DMS114 treated with DMSO at 0.1 percent for 48 hours (cell line): ENCODE data around the gene KRTAP5-3.
"Not testable (repeated sequence)": the region's sequence is repeated elsewhere in the genome, so short reads cannot be mapped to it uniquely, and the experiment has no call there.

ENCODE experiments used
- DNase-seq: peaks from one replicate; lab custom pipeline; 2025; ENCODE audit not compliant: unreplicated experiment; lab: John Stamatoyannopoulos, UW

KRTAP5-3 gene

DNA sequence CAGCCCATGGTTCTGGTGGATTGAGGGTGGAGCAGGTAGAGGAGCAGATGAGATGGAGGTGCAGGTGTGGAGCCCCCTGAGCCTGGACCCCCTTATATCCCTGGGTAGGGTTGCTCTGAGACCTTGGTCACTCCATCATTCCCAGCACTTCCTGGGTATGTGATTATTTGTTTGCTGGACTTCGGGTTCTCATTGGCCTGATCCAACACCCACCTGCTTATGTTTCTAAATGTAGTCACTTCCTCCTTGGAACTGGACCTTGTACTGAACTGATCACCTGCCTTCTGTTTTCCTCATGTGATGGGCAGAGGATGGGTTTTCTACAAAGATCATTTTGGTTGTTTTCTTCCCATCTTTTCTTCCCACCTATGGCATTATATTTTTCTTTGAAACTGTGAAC lies 13.8 kb upstream of the KRTAP5-3 start, which contains the start of gene KRTAP5-4:
Gene KRTAP5-4, minus strand, starts transcription at position 53 of the 400 bp plus-strand sequence. Its CDS starts 45 bp downstream, at position 8.
- DNase-seq = no peak

DNA sequence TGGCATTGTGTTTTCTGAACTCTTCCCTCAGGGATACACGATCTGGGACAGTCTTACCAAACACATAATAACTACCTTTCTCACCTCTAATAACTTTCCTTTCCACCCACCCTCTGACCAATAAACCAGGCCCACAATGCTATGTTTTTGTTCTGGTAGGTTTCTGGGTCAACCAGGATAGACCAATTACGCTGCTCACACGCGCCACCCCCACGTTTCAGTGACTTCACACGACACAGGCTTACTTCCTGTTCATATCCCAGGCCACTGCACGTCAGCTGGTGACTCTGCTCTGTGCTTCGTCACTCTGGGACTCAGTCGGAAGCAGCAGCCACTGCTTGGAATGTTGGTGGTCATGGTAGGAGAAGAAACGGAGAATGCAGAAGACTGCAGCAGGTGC lies 11.2 kb upstream of the KRTAP5-3 start:
- DNase-seq = no peak

DNA sequence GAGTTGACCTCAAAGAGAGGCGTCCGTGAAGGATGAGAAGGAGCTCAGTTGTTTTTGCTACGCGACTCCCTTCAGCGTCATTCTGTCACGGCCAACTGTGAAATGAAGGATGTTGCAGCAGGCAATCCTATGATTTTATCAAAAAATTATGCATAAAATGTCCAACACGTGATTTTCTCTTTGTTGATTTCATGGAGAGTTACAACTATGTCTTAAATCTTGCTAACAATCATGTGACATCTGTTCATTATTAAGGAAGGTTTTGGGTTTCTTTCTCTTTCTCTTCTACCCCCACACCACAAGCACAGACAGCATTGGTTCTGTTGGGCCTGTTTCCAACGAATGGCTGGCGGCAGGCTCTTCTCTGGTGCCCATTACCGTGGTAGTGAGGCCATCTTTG lies 10.0 kb upstream of the KRTAP5-3 start:
- DNase-seq = no peak

DNA sequence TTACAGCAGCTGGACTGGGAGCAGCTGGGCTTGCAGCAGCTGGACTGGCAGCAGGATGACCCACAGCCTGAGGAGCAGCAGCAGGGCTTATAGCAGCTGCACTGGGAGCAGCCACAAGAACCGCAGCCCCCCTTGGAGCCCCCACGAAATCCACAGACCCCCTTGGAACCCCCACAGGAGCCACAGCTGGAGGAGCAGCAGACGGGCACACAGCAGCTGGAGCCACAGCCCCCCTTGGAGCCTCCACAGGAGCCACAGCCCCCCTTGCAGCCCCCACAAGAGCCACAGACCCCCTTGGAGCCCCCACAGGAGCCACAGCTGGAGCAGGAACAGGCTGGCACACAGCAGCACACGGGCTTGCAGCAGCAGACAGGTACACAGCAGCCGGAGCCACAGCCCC lies 362 bp downstream of the KRTAP5-3 start:
- not testable (repeated sequence) for DNase-seq

DNA sequence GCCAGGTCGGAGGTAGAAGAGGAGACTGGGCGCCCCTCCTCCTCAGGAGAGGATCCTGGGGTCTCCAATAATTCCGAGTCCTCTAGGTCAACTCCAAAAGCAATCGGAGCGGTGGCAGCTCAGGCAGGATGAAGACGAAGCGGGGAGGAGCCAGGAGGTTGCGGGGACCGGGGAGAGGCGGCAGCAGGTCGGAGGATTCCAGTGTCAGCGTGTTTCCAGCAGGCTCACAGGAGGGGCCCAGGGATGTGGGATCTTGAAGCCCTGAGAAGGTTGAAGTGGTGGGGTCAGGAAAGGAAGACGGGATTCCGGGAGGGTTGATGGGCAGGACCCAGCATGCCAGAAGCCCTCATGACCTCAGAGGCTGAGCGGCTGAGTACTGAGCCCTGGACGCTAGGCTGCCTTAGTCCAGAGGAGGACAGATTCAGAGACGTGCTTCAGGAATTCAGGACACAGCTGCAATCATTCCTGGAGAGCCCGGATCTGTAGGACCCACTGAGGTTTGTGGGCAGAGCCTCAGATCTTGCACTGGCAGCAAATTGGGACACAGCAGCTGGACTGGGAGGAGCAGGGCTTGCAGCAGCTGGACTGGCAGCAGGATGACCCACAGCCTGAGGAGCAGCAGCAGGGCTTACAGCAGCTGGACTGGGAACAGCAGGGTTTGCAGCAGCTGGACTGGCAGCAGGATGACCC lies 962 bp downstream of the KRTAP5-3 start:
- not testable (repeated sequence) for DNase-seq

DNA sequence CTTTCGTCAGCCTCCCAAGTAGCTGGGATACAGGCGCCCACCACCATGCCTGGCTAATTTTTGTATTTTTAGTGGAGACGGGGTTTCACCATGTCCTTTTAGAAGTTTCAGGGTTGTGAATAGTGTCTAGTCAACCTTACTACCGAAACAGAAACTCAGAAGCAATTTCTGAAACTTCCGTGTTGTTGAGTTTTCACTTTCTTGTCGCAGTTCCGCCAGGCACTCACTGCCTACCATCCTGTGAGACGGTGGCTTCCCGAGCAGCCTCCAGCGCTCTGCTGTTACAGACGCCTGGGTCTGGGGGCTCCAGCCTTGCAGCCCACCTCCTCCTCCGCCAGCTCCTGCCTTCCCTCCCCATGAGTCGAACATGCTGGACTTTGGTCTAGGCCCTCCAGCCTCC lies 2.3 kb downstream of the KRTAP5-3 start:
- DNase-seq = not testable (repeated sequence)

DNA sequence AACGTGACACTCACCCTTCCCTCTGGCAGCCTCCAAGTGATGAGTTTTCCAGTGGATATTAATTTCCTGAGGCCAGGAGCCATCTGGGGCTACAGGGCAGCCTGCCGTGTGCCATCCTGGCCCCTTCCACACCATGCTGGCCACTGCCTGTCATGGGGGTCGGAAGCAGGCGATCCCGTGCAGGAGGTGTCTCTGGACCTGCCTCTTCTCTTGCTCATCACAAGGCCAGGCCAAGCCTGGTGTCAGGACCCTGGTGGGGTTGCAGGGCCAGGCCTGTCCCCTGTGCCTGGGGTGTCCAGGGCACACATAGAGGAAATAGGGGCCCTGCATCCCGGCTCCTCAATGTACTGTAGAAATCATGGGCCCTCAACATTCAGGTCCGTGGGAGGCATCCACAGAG lies 3.6 kb downstream of the KRTAP5-3 start:
- DNase-seq = no peak

DNA sequence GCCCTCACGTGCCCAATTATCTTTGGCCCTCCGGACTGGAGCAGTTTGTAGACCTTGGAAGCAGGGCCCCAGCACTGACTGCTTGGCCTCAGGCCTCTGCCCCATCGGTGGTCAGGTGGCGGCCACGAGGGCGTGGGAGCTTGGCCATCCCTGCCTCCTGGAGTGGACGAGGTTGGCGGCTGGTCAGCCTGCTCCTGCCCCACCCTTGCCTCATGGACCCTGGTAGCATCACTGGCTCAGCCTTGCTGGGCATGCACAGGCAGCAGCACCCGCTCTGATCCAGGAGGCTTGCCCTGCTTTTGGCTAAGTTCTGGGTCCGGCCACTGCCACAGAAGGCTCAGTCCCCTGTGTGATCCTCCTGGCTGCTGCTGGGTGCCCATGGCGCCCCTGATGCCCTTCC lies 4.1 kb downstream of the KRTAP5-3 start:
- DNase-seq = no peak

DNA sequence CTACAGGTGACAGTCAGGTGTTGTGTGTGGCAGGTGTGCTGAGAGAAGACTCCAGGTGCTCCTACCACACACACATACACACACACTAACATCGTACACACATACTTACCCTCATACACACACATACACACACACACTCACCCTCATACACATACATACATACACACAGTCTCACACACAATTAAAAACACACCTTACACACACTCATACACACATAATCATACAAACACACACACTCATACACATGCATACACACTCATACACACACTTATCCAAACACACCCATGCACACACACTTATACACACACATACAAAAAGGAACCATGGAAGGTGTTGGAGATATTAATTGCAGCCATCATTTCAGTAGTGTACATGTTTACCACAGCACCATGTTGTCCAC lies 4.6 kb downstream of the KRTAP5-3 start:
- DNase-seq = no peak

DNA sequence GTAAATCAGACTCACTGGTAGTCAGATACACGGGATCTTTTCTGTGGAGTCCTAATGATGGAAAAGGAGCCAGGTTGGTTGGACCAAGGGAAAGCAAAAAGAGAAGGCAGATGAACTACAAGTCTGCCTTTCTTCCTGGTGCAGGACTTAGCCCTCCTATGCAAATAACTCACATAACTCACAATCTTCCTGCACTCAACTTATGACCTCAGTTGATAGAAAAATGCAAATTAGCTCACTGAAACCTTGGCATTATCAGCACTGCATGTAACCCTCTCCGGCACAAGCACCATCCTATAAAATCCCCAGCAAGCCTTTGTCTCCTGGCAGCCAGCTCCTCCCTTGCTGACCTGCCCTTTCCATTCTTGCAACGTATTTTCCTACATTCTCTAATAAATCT lies 6.6 kb downstream of the KRTAP5-3 start:
- DNase-seq = not testable (repeated sequence)

DNA sequence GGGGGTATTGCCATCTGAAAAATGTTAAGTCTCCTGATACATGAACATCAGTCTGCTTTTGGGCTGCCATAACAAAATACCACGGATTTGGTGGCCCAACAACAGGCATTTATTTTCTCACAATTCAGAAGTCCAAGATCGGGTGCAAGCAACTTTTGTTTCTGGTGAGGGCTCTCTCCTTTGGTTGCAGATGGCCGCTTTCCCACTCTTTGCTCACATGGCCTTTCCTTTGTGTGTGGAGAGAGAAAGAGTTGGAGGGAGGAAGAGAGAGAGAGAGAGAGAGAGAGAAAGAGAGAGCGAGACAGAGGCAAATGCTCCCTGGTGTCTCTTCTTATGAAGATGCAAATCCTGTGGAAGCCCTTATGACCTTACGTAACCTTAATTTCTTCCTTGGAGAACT lies 7.6 kb downstream of the KRTAP5-3 start:
- DNase-seq = no peak

DNA sequence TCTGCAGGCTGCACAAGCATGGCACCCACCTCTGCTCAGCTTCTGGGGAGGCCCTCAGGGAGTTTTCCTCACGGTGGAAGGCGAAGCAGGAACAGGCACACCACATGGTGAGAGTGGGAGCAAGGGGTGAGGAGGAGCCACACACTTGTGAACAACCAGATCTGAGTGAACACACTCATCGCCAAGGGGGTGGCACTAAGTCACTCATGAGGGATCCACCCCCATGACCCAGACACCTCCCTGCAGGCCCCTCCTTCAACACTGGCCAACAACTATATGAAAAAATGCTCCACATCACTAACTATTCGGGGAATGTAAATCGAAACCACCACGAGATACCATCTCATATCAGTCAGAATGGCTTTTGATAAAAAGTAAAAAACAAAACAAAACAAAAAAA lies 9.4 kb downstream of the KRTAP5-3 start:
- no peak for DNase-seq

DNA sequence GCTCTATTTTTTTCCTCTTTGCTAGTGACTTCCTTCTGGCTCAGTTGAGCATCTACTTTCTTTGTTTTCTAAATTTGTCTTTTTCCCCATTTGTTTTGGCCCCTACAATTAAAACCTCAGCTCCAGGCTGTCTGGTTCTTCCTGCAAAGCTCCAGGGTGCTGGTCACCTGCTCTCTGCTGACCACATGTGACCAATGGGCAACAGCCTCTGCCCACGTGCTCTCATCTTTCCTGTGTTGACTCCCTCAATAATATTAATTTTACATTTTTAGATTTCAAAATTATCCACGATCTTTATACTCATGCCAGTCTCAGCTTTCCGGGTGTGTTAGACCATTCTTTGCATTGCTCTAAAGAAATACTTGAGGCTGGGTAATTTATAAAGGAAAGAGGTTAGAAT lies 9.9 kb downstream of the KRTAP5-3 start:
- not testable (repeated sequence) for DNase-seq

DNA sequence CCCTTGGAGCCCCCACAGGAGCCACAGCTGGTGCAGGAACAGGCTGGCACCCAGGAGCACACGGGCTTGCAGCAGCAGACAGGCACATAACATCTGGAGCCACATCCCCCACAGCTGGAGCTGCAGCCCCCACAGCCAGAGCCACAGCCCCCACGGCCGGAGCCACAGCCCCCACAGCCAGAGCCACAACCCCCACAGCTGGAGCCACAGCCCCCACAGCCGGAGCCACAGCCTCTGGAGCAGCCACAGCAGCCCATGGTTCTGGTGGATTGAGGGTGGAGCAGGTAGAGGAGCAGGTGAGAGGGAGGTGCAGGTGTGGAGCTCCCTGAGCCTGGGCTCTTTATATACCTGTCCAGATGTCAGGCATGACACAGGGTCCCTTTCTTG lies 10.3 kb downstream of the KRTAP5-3 start, which contains the start of gene KRTAP5-2:
Gene KRTAP5-2, minus strand, starts transcription at position 301 of the 387 bp plus-strand sequence. Its CDS starts 44 bp downstream, at position 257.
- DNase-seq = no peak

DNA sequence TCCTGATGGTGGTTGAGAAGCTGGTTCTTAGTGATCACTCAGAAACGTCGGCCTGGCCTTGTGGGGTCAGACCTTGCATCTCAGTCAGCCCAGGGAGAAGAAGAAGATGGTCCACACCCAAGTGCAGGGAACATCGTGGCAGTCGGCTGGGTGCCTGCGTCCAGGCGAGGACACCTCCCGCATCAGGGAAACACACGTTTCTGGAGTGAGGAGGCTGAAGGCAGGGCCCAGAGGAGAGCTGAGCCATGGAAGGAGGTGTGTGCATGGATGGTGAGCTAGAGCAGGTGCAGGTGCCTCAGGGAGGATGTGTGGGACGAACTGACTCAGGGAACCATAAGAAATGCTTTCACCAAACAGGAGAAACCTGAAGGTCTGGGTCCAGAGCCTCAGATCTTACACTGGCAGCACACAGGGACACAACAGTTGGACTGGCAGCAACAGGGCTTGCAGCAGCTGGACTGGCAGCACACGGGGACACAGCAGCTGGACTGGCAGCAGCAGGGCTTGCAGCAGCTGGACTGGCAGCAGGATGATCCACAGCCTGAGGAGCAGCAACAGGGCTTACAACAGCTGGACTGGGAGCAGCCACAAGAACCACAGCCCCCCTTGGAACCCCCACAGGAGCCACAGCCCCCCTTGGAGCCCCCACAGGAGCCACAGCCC lies 10.8 kb downstream of the KRTAP5-3 start:
- no peak for DNase-seq

DNA sequence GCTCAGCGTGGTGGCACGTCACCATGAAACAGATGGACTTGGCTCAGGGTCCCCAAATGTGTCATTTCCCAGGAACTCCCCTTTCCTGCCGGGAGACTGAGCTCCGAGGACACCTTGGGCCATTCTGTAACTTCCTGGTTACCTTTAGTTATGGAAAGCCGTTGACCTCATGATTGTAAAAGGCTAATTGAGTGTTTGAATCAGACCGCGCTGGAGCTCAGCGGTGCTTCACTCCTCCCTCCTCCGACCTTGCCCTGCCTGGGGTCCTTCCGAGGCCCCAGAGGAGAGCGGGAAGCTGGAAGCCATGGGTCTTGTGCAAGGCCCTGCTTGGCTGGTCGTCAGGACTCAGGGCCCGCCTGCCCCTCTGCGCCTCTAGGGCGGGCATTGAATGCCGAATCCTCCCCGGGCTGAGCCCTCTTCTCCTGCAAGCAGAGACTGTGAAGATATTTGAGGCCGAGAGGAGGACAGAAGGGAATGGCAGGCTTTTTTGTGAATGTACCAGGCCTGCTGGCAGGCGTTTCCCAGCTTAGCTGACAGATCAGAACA lies 11.6 kb downstream of the KRTAP5-3 start:
- not testable (repeated sequence) for DNase-seq

DNA sequence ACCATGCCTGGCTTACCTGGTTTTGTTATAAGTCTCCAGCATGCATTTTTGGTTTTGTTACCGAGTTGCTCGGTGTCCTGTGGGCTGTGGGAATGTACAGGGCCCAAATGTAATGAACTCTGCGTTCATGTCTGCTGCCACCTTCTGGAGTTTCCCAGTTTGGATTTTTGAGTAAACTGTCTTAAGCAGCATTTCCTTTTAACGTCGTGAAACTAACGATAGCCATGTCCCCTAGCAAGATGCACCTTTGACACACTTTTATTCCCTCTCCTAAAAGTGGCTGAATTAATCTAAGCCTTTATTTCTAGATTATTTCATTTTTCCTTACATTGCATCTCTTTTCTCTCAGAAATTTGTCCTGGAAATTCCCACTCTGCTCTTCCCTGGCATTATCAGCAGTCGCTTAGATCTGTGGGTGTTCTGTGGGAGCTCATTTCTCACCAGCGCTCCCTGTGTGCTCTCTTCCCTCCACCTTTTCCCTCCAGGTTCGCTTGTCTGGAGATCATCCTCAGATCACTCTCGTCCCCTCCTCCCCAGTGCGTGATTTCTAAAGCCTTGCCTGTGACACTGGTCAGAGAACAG lies 12.2 kb downstream of the KRTAP5-3 start:
- not testable (repeated sequence) for DNase-seq

DNA sequence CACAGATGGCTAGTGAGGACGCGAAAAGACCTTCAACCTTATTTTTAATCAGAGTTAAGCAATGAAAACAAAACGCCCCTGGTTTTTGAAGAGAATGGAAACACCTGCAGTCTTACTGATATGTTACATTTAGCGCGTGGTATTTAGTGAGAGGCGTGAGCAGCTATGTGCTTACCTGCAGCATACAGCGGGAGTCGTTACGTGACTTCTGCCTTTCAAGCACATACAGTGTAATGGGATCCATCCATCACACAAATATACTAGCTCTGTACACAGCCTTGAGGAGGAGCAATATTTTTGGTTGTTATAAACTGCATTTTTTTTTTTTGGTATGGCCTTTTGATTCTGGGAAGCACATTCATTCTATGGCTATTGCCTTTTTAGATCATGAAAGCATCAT lies 15.6 kb downstream of the KRTAP5-3 start:
- DNase-seq = no peak

DNA sequence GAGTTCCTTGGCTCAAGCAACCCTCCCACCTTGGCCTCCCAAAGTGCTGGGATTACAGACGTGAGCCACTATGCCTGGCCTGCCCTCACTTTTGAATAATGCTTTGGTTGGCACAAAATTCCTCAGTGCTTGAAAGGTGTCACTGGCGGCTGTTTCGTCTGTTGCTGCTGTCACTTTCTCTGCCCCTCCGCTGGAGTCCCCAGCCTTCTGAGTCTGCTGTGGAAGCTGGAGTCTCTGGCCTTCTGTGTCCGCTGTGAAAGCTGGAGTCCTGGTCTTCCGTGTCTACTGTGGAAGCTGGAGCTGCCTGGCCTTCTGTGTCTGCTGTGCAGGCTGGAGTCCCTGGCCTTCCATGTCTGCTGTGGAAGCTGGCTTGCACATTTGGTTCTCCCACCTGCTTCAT lies 18.3 kb downstream of the KRTAP5-3 start:
- no peak for DNase-seq

DNA sequence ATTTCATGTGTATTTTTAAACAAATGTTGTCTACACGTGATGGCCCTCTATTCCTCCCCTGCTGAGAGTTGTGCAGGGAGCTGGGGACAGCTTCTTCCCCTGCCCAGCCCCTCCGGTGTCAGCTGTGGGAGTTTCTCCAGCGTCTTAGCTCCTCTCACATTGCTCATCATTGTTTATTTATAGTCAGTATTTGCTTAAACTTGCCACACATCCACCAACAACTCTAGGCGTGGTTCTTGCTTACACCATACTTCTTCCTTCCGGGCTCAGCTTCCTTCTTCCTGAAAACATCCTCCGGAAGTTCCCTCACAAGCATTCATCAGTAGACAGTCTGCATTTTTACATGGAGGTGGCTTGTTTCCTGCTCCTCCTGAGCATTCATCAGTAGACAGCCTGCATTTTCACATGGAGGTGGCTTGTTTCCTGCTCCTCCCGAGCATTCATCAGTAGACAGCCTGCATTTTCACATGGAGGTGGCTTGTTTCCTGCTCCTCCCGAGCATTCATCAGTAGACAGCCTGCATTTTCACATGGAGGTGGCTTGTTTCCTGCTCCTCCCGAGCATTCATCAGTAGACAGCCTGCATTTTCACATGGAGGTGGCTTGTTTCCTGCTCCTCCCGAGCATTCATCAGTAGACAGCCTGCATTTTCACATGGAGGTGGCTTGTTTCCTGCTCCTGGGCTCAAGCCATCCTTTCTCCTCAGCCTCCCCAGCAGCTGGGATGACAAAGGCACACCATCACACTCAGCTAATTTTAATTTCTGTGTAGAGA lies 18.9 kb downstream of the KRTAP5-3 start:
- DNase-seq = not testable (repeated sequence)

DNA sequence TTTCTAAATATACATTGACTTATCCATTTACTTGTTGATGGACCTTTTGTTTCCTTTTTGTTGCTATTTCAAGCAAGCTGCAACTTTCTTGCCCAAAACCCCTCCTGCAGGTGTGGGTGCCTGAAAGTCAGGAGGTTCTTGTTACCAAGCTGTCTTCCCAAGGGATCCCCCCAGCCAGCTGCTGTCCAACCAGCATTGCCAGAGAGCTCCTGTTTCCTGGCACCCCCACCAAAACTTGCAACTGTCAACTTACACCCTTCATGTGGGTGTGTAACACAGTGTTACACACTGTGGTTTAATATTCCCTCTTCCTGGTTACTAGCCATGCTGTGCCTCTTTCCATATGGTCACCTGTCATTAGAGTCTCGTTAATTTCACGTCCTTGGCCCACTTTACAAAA lies 21.6 kb downstream of the KRTAP5-3 start:
- DNase-seq = no peak
